ENCODE measurements around the gene TACR2. TPM values are rescaled to one million over a fixed set of nuclear protein-coding genes. Genes with fewer than 3 reads are reported as not detected.
A peak's percentile ranks its signal among the peaks of the same experiment; 100 is the strongest.

The TACR2 gene
- polyA plus RNA-seq, 3 donors: 0.19 to 0.23 (median 0.20) TPM

DNA sequence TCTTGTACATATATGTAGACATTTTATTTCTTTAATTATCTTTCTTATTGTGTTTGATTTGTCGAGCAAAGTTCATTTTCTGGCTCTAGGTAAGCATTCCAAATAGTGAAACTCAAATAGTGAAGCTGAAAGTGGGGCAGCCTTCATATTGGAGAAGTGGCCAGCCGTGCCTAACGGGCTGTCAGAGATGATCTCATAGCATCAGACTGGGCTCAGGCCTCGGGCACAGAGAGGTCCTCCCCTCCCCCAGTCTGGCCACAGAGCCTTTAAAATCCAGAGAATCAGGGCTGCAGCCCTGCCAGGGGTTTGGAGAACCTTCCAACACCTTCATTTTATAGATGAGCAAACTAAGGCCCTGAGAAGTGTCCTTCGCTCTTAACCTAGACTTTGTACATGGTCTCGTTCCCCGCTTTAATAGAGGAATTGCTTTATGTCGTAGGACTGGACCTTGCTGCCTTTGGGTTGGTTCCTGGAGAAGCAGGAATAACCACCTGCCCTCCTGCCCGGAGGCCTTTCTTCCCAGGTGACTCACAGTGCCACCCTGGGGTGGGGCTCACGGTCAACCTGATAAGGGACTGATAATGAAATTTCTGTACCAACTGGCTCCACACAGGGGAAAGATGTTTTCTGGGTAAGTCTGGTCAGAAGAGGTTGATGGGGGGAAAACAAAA is 41.8 kb upstream of the TACR2 start:
- Histone ChIP-seq H2AFZ (ENCODE audit: insufficient read depth, low read depth, low read length, poor library complexity, severe bottlenecking) (no peak overlapping the region), H3K27ac (ENCODE audit: low read depth in 1 of 2, low read length in 2 of 2) (no peak overlapping the region), H4K20me1 (ENCODE audit: insufficient read depth, low read length) (no peaks in the 10 kb centered on the region), H3K79me2 (ENCODE audit: insufficient read depth, low read length) (no peaks in the 10 kb centered on the region), H3K9ac (ENCODE audit: insufficient read depth, low read length, poor library complexity, severe bottlenecking) (no peak overlapping the region), H3K4me2 (replicated peaks; ENCODE audit: extremely low read depth, low read length, poor library complexity, severe bottlenecking) (no peak overlapping the region), H3K4me1 (ENCODE audit: control insufficient read depth in 1 of 2, insufficient read depth in 2 of 2, low read length in 2 of 2) (no peaks in the 10 kb centered on the region), H3K27me3 (ENCODE audit: control insufficient read depth in 2 of 2, insufficient read depth in 2 of 2, low read length in 2 of 2) (peaks cover 0 to 2% of the 10 kb centered on the region in 2 donors), H3K9me3 (replicated peaks in 1 of 2; ENCODE audit: control insufficient read depth in 1 of 2, insufficient read depth in 1 of 2, low read length in 2 of 2) (no peaks in the 10 kb centered on the region), H3K36me3 (replicated peaks in 1 of 2; ENCODE audit: control insufficient read depth in 1 of 2, insufficient read depth in 2 of 2, low read length in 2 of 2) (no peaks in the 10 kb centered on the region), H3K4me3 (replicated peaks in 1 of 3; ENCODE audit: low read depth in 2 of 3, low read length in 3 of 3) (no peak overlapping the region)
- Mint-ChIP-seq H3K27ac (no peak overlapping the region), H3K4me1 (peaks cover 6% of the 10 kb centered on the region), H3K36me3 (no peaks in the 10 kb centered on the region), H3K27me3 (ENCODE audit: low read depth in 3 of 3) (peaks cover under 1 to 5% (median 2%) of the 10 kb centered on the region in 3 donors), H3K9me3 (no peaks in the 10 kb centered on the region), H3K4me3 (no peak overlapping the region)
- intact Hi-C loops (cut with micrococcal nuclease): no loop called here
- DNase-seq: peak in 1 of 3 donors; percentile 18
- WGBS (ENCODE audit: insufficient coverage): 100% methylated on average over 4 of the region's 10 CpGs
- TF ChIP-seq, protein P1, sequence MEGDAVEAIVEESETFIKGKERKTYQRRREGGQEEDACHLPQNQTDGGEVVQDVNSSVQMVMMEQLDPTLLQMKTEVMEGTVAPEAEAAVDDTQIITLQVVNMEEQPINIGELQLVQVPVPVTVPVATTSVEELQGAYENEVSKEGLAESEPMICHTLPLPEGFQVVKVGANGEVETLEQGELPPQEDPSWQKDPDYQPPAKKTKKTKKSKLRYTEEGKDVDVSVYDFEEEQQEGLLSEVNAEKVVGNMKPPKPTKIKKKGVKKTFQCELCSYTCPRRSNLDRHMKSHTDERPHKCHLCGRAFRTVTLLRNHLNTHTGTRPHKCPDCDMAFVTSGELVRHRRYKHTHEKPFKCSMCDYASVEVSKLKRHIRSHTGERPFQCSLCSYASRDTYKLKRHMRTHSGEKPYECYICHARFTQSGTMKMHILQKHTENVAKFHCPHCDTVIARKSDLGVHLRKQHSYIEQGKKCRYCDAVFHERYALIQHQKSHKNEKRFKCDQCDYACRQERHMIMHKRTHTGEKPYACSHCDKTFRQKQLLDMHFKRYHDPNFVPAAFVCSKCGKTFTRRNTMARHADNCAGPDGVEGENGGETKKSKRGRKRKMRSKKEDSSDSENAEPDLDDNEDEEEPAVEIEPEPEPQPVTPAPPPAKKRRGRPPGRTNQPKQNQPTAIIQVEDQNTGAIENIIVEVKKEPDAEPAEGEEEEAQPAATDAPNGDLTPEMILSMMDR (IDR thresholded peaks at IDR 0.05): no peak

DNA sequence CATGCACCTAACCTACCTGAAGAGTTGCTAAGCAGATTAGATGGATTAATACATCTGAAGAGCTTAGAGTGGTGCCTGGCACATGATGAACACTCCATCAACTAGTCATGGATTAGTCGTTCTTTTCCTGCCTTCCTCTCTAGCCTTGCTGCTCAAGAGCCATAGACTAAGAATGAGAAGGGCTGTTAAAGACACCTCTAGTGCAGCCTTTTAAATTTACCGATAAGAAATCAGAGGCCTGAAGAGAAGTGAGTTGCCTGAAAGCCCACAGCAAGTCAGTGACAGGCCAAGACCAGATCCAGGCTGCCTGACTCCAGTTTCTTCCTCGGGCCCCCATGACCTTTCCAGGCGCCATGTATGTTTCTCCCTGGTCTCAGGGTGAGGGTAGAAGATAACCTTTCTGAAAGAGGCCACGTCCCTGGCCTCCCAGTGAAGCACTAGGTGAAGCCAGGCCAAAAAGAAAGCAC is 41.1 kb upstream of the TACR2 start:
- TF ChIP-seq, protein P1 (IDR thresholded peaks at IDR 0.05): no peak
- WGBS (ENCODE audit: insufficient coverage): 100% methylated on average over 4 of the region's 5 CpGs
- Mint-ChIP-seq H3K36me3 (peaks cover 0 to under 1% of the 10 kb centered on the region in 2 donors), H3K27me3 (ENCODE audit: low read depth in 3 of 3) (peaks cover 3 to 9% (median 5%) of the 10 kb centered on the region in 3 donors), H3K4me1 (peaks cover 6% of the 10 kb centered on the region), H3K4me3 (no peak overlapping the region), H3K9me3 (peaks cover 0 to 2% (median 0%) of the 10 kb centered on the region in 7 donors), H3K27ac (no peak overlapping the region)
- H2AFZ ChIP-seq (ENCODE audit: insufficient read depth, low read depth, low read length, poor library complexity, severe bottlenecking): no peak overlapping the region
- no peaks in the 10 kb centered on the region for H3K79me2 ChIP-seq (ENCODE audit: insufficient read depth, low read length)
- no peak overlapping the region for H3K9ac ChIP-seq (ENCODE audit: insufficient read depth, low read length, poor library complexity, severe bottlenecking)
- intact Hi-C loops (cut with micrococcal nuclease): no loop called here
- H3K4me1 ChIP-seq (ENCODE audit: control insufficient read depth in 1 of 2, insufficient read depth in 2 of 2, low read length in 2 of 2): no peaks in the 10 kb centered on the region
- H3K36me3 ChIP-seq (replicated peaks in 1 of 2; ENCODE audit: control insufficient read depth in 1 of 2, insufficient read depth in 2 of 2, low read length in 2 of 2): no peaks in the 10 kb centered on the region
- H3K9me3 ChIP-seq (replicated peaks in 1 of 2; ENCODE audit: control insufficient read depth in 1 of 2, insufficient read depth in 1 of 2, low read length in 2 of 2): no peaks in the 10 kb centered on the region
- peaks cover 2 to 6% of the 10 kb centered on the region in 2 donors for H3K27me3 ChIP-seq (ENCODE audit: control insufficient read depth in 2 of 2, insufficient read depth in 2 of 2, low read length in 2 of 2)
- H3K27ac ChIP-seq (ENCODE audit: low read depth in 1 of 2, low read length in 2 of 2): no peak overlapping the region
- H3K4me3 ChIP-seq (replicated peaks in 1 of 3; ENCODE audit: low read depth in 2 of 3, low read length in 3 of 3): no peak overlapping the region
- no peaks in the 10 kb centered on the region for H4K20me1 ChIP-seq (ENCODE audit: insufficient read depth, low read length)
- no peak for DNase-seq
- H3K4me2 ChIP-seq (replicated peaks; ENCODE audit: extremely low read depth, low read length, poor library complexity, severe bottlenecking): no peak overlapping the region
